MM.1S (cell line): Measurements from ENCODE around the gene IFT25.

Experiments
- DNase-seq: peaks from one replicate; pipeline ENCODE4 v3.0.0-alpha.2; 2015
- H2AFZ ChIP-seq: fragments of 300-600 bp; sonication (generic); 2 replicates; pipeline ENCODE4 v1.6.0; 2016; ENCODE audit warnings: antibody characterized with exemption, low read length
- H3F3A ChIP-seq: fragments of 300-600 bp; sonication (generic); 2 replicates; pipeline ENCODE4 v1.6.1; 2016; ENCODE audit warnings: mild to moderate bottlenecking, antibody characterized with exemption, low read length, moderate library complexity, mixed read lengths; ENCODE audit not compliant: insufficient read depth
- H3K27ac ChIP-seq: fragments of 300-600 bp; sonication (generic); 2 replicates; pipeline ENCODE4 v1.5.1; 2016; ENCODE audit warnings: mild to moderate bottlenecking, low read length
- H3K27me3 ChIP-seq: fragments of 300-600 bp; sonication (generic); replicated peaks from 2 replicates; pipeline ENCODE4 v1.6.0; 2016; ENCODE audit warnings: low read length; ENCODE audit not compliant: insufficient read depth
- H3K36me3 ChIP-seq: fragments of 300-600 bp; sonication (generic); replicated peaks from 2 replicates; pipeline ENCODE4 v1.6.1; 2016; ENCODE audit warnings: mild to moderate bottlenecking, low read length, mixed read lengths; ENCODE audit not compliant: insufficient read depth
- H3K4me1 ChIP-seq: fragments of 300-600 bp; sonication (generic); 2 replicates; pipeline ENCODE4 v1.6.1; 2016; ENCODE audit warnings: low read length, mixed read lengths
- H3K4me2 ChIP-seq: fragments of 300-600 bp; sonication (generic); 2 replicates; pipeline ENCODE4 v1.6.0; 2016; ENCODE audit warnings: low read depth, low read length
- H3K4me3 ChIP-seq: fragments of 300-600 bp; sonication (generic); 2 replicates; pipeline ENCODE4 v1.5.1; 2016; ENCODE audit warnings: low read length, mixed read lengths
- H3K79me2 ChIP-seq: fragments of 300-600 bp; sonication (generic); 2 replicates; pipeline ENCODE4 v1.6.1; 2016; ENCODE audit warnings: mixed run types, low read length, mixed read lengths
- H3K9ac ChIP-seq: fragments of 300-600 bp; sonication (generic); 2 replicates; pipeline ENCODE4 v1.6.1; 2016; ENCODE audit warnings: low read length, mixed read lengths
- H3K9me2 ChIP-seq: fragments of 300-600 bp; sonication (generic); replicated peaks from 2 replicates; pipeline ENCODE4 v1.6.1; 2016; ENCODE audit warnings: mild to moderate bottlenecking, low read length, mixed read lengths; ENCODE audit not compliant: insufficient read depth
- H3K9me3 ChIP-seq: fragments of 300-600 bp; sonication (generic); replicated peaks from 2 replicates; pipeline ENCODE4 v1.6.1; 2016; ENCODE audit warnings: mild to moderate bottlenecking, low read length, mixed read lengths; ENCODE audit not compliant: insufficient read depth
- H4K20me1 ChIP-seq: fragments of 300-600 bp; sonication (generic); 2 replicates; pipeline ENCODE4 v1.6.1; 2016; ENCODE audit warnings: mild to moderate bottlenecking, low read length, moderate library complexity, mixed read lengths; ENCODE audit not compliant: insufficient read depth
- EZH2 ChIP-seq: fragments of 300-600 bp; sonication (generic); optimal IDR thresholded peaks from 2 replicates; pipeline ENCODE3; 2017; ENCODE audit warnings: low read depth, mild to moderate bottlenecking, antibody characterized with exemption, low read length, mixed read lengths
- EZH2phosphoT487 ChIP-seq: fragments of 300-600 bp; sonication (generic); IDR thresholded peaks from 2 replicates; pipeline ENCODE4 v1.6.1; 2018; ENCODE audit warnings: antibody characterized with exemption, low read length
- TF ChIP-seq, protein P1 (sequence below): fragments of 300-600 bp; sonication (generic); IDR thresholded peaks from 2 replicates; pipeline ENCODE4 v1.5.1; 2016; ENCODE audit warnings: antibody characterized with exemption, low read length, mixed read lengths

The IFT25 gene

DNA sequence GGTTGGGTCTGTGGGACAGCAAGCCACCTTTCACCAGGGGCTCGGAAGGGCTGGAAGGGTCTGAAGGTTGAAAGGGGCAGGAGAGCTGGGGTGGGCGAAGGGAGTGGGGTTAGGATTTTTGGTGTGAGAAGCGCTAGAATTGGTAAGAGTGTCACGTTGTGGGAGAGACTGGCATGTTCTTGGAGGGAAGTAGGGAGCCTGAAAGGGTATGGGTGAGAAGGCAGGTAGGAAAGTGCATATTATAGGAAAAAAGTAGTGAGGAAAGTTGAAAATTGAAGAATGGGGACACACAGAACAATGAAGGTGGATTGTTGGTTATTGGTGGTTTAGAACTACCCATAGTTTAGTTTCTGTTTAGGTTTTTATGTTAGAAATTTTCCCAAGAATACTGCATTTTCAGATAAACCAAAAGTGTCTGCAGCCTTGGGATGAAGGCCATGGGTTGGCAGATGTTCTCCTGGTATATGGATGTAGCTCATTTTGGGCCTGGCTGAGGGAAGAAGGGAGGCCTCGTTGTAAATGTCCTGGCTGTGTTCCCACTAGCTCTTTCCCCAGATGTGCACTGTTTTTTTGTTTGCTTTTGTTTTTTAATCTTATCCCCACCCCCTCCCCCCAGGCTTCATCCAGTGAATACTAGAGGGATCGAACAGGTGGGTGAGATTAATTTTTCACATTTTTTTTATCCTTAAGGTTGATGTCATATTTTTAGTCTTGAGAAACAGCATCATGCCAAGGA, 1.8 kb upstream of the IFT25 start:
- Histone ChIP-seq H3K4me2 (peak overlapping the region; percentile 79), H3K9me2 (no peaks in the 10 kb centered on the region), H3K27me3 (no peaks in the 10 kb centered on the region), H4K20me1 (no peaks in the 10 kb centered on the region), H3K4me3 (peak overlapping the region; percentile 85), H3K9ac (peak overlapping the region; percentile 74; the same call in 1 of the 2 replicates), H3F3A (no peaks in the 10 kb centered on the region), H3K27ac (no peak overlapping the region), H2AFZ (peak overlapping the region; percentile 56; the same call in 1 of the 2 replicates), H3K36me3 (no peaks in the 10 kb centered on the region), H3K4me1 (0 out of 2 replicates have a peak, but pooled peaks cover 6% of the 10 kb centered on the region), H3K9me3 (no peaks in the 10 kb centered on the region), H3K79me2 (peaks cover 75% of the 10 kb centered on the region)
- TF ChIP-seq, protein P1, sequence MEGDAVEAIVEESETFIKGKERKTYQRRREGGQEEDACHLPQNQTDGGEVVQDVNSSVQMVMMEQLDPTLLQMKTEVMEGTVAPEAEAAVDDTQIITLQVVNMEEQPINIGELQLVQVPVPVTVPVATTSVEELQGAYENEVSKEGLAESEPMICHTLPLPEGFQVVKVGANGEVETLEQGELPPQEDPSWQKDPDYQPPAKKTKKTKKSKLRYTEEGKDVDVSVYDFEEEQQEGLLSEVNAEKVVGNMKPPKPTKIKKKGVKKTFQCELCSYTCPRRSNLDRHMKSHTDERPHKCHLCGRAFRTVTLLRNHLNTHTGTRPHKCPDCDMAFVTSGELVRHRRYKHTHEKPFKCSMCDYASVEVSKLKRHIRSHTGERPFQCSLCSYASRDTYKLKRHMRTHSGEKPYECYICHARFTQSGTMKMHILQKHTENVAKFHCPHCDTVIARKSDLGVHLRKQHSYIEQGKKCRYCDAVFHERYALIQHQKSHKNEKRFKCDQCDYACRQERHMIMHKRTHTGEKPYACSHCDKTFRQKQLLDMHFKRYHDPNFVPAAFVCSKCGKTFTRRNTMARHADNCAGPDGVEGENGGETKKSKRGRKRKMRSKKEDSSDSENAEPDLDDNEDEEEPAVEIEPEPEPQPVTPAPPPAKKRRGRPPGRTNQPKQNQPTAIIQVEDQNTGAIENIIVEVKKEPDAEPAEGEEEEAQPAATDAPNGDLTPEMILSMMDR = no peak
- DNase-seq = no peak

DNA sequence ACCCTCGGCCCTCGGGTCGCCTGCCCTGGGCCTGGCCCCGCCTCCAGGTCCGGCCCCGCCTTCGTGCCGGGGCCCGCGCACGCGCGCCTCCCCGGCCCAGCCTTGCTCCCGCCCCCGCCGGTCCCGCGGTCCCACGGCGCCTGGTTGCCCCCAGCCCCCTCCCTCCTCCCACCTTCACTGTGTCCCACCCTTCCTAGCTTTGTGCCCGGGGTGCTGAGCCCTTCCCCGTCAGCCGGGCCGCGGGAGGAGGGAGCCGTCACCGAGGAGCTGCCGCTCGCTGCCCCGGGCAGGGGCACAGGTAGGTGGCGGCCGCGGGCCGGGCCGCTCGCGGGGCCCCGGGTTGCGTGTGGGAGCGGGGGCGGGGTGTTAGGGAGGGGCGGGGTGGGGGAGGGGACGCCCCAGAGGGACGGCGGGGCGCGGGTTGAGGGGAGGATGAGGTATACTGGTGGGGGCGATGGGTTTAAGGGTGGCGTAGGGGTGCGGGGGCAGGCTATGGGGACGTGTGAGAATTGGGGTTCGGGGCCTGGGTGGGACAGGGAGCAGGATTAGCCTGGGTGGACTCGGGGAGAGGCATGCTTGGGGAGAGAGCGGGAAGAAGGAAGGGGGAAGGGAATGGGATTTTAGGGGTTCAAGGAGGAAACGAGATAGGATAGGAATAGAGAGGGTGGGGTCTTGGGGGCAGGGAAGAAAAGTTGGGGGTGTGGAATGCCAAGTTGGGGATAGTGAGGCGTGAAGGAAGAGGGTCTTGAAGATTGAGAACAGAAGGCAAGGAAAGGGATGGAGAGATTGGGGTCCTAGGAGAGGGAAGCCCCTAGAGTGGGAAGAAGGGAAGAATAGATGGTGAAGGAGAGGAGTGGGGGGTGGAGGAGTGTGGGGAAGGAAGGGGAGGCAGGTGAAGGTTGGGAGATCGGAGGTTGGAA, 1.0 kb upstream of the IFT25 start, which contains the start of gene LRRC42:
Gene LRRC42, plus strand, starts transcription at position 99 of the 920 bp plus-strand sequence. CDS start 5,650 bp downstream, outside the sequence.
- TF ChIP-seq, protein P1 = peak; percentile 25
- TF ChIP-seq EZH2 = no peak
- TF ChIP-seq EZH2phosphoT487 = no peak
- Histone ChIP-seq H3K27me3 (no peaks in the 10 kb centered on the region), H3K36me3 (no peaks in the 10 kb centered on the region), H3K4me2 (peak within 1 kb of the TSS; percentile 79), H3F3A (no peaks in the 10 kb centered on the region), H3K4me1 (0 out of 2 replicates have a peak, but pooled peaks cover 6% of the 10 kb centered on the region), H2AFZ (peak within 1 kb of the TSS; percentile 80), H3K27ac (peak within 1 kb of the TSS; percentile 64; the same call in 1 of the 2 replicates), H3K9me3 (no peaks in the 10 kb centered on the region), H3K9ac (peak within 1 kb of the TSS; percentile 77), H3K9me2 (no peaks in the 10 kb centered on the region), H3K79me2 (peaks cover 78% of the 10 kb centered on the region), H3K4me3 (peak within 1 kb of the TSS; percentile 99), H4K20me1 (no peaks in the 10 kb centered on the region)
- DNase-seq = no peak

DNA sequence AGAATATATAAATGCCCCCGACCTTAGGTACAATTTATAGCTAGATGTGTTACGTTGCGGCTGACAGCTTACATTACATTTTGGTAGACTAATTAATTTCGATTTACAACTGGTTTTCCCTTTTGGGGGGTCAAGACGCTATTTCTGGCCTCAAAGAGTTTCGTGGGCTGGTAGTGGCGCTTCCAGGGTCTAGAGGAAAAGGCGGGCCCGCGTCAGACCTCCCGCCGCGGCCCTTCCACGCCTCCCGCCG, 391 bp downstream of the IFT25 start:
- Histone ChIP-seq H3K4me1 (0 out of 2 replicates have a peak, but pooled peaks cover 6% of the 10 kb centered on the region), H2AFZ (peak overlapping the region; percentile 69), H3K36me3 (no peaks in the 10 kb centered on the region)

More for the DNA sequence above, 391 bp downstream of the IFT25 start:
- H3K4me2 ChIP-seq = peak overlapping the region; percentile 77
- H3F3A ChIP-seq = no peaks in the 10 kb centered on the region
- H3K79me2 ChIP-seq = peaks cover 68% of the 10 kb centered on the region
- H3K9me3 ChIP-seq = no peaks in the 10 kb centered on the region
- H3K4me3 ChIP-seq = peak overlapping the region; percentile 99
- H3K27me3 ChIP-seq = no peaks in the 10 kb centered on the region
- peak overlapping the region; percentile 58; the same call in 1 of the 2 replicates for H3K27ac ChIP-seq
- no peaks in the 10 kb centered on the region for H4K20me1 ChIP-seq
- TF ChIP-seq EZH2phosphoT487 (no peak), EZH2 (no peak)
- TF ChIP-seq, protein P1 = no peak
- DNase-seq = no peak
- no peaks in the 10 kb centered on the region for H3K9me2 ChIP-seq
- H3K9ac ChIP-seq = peak overlapping the region; percentile 77
